GM21367 (cell line): Measurements from ENCODE around the gene KRT79.
"Not testable (repeated sequence)": the region's sequence is repeated elsewhere in the genome, so short reads cannot be mapped to it uniquely, and the experiment has no call there.

ENCODE experiments used
- ATAC-seq: cut with Tn5 transposase; IDR thresholded peaks from one replicate; pipeline ENCODE4 v1.9.1; 2021; ENCODE audit not compliant: unreplicated experiment

The KRT79 gene

DNA sequence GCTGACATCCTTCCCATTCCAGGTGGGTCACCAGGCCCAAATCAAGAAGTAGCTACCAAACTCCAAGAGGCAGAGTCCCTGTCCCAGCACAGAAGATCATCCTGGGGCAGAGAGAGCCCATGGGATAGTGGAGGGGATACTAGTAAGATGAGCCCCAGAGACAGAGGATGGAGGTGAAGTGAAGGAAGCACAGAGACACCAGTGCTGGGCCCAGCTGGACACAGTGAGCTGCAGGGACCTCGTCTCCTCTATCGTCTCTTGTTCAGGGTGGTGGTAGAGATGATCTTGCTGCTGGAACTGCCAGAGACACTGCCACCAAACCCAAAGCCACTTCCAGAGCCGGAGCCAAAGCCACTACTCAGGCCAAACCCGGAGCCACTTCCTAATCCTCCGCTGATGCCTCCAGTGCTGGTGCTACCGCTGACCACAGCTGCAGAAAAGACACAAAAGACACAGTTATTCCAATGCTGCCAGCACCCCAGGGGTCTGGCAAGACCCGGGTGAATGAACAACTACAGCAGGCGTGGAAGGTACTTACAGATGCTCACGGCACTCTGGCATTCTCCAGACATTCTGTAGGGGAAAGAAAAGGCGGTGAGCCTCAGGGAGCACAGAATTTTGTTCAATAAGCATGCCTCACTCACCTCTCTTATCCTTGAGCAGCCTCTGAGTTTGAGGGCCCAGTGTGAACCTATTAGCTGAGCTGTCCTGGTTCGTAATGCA is 27.1 kb downstream of the KRT79 start:
- no peak for ATAC-seq

GRCh38 chr12:52806169-52806811 is 27.8 kb downstream of the KRT79 start:
- ATAC-seq = no peak

DNA sequence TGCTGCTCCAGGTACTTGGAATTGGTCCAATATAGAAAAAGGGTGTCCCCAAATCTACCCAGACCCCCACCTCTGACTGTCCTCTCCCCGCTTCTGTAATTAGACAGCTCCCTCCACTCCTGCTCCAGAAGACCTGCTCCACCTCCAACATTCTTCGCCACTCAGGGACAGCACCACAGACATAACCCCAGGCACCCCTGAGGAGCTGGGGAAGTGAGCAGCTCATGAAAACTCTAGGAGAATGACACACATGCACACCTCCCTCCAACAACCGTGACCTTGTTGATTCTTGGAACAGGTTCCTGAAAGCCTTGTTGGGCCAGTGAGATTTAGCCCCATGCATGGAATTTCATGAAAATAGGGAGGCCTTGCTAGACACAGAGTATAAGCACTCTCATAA is 28.4 kb downstream of the KRT79 start:
- ATAC-seq = no peak

- ATAC-seq = no peak
Observed at GRCh38 chr12:52805000-52805399, 29.1 kb downstream of the KRT79 start.

DNA sequence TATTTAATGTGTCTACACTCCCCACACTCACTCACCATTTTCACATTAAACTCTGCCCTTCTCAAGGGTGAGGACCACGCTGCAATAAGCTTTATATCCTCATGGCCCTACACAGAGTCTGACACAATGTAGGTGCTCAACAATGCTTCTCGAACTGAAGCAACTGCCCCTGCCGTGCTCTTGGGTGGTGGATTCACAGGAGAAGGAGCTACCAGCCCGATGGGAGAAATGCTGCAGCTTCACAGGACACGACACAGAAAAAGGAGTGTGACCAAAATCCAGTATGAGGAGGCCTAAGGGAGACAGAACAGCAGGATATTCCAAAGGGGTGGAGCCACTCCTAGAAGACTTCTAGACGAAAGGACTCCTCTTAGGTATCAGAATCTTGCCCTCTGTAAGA is 31.7 kb downstream of the KRT79 start:
- ATAC-seq = no peak

- ATAC-seq = no peak
Observed at GRCh38 chr12:52801773-52802172, 32.3 kb downstream of the KRT79 start.

DNA sequence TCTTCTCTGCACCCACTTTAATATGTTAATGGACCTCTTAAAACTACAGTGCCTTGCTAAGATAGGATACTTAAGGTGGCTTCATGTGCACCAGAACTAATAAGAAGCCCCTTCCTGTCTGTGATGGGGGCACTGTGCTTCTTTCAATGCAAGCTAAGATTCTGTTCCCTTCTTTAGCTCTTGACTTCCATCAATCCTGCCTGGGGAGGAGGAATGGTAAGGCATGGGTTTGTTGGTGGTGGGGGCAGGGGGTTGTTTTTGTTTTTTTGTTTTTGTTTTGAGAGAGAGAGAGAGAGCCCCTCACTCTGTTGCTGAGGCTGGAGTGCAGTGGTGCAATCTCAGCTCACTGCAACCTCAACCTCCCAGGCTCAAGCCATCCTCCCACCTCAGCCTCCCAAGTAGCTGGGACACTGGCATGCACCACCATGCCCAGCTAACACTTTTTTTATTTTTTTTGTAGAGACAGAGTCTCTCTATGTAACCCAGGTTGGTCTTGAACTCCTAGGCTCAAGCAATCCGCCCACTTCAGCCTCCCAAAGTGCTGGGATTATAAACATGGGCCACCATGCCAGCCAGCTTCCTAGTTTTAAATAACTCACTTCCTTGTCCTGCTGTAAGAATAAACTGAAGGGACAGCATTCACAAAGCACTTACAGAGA is 33.7 kb downstream of the KRT79 start:
- ATAC-seq = no peak

GRCh38 chr12:52799505-52800211 is 34.5 kb downstream of the KRT79 start:
- ATAC-seq = no peak

- no peak for ATAC-seq
Observed at GRCh38 chr12:52798671-52799504, 35.2 kb downstream of the KRT79 start.

GRCh38 chr12:52798003-52798670 is 36.0 kb downstream of the KRT79 start:
- no peak for ATAC-seq

- no peak for ATAC-seq
Observed at GRCh38 chr12:52797529-52797894, 36.6 kb downstream of the KRT79 start.

GRCh38 chr12:52796839-52797528 is 37.1 kb downstream of the KRT79 start:
- no peak for ATAC-seq

DNA sequence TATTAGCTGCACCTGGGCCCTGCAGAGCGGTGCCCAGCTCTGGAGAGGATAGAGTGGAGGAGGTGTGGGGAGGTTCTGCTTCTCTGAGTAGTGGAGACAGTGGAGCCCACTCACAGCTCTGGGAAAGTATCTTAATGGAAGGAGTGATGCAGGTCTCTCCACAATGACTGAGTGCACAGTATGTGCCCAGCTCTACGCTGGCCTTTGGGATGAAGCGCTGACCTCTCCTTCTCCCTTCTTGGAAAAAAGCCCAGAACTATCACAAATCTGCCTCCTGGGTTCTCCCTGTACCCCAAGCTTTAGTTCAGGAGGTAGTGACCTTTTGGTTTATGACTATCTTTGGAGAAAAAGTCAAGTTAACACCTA is 37.7 kb downstream of the KRT79 start:
- ATAC-seq = no peak

DNA sequence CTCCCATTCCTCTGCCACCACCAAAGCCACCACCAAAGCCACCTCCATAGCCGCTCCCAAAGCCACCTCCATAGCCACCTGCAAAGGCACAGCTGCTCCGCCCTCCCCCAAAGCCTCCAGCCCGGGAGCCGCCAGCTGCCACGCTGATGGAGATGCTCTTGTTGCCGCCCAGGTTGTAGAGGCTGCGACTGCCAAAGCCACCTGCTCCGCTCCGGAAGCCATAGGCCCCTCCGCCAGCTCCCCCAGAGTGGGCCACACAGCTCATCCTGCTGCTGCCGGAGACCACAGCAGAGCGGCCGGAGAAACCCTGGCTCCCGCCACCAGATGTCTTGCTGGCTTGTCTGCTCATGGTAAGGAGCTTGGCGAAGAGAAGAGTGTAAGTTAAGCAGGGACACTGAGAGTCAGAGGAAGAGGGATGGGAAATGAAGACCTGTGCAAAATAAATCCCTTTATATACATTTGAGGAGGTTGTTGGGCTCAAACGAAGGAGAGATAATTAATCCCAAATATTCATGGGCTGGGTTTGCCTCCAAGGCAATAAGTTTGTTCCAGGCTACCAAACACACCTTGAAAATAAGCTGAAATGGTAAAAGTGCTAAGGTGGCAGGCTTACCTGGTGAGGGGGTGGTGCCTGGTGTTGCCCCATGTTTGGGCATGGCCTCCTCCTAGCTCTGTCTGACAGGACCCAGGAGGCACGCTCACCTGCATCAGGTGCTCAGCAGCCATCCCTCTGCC is 38.2 kb downstream of the KRT79 start, which contains the start of gene KRT3:
Gene KRT3 (minus strand): TSS at position 424 of the 735 bp plus-strand sequence. CDS start 75 bp downstream, at position 349.
- no peak for ATAC-seq

GRCh38 chr12:52795332-52795674 is 38.8 kb downstream of the KRT79 start:
- ATAC-seq = not testable (repeated sequence)

DNA sequence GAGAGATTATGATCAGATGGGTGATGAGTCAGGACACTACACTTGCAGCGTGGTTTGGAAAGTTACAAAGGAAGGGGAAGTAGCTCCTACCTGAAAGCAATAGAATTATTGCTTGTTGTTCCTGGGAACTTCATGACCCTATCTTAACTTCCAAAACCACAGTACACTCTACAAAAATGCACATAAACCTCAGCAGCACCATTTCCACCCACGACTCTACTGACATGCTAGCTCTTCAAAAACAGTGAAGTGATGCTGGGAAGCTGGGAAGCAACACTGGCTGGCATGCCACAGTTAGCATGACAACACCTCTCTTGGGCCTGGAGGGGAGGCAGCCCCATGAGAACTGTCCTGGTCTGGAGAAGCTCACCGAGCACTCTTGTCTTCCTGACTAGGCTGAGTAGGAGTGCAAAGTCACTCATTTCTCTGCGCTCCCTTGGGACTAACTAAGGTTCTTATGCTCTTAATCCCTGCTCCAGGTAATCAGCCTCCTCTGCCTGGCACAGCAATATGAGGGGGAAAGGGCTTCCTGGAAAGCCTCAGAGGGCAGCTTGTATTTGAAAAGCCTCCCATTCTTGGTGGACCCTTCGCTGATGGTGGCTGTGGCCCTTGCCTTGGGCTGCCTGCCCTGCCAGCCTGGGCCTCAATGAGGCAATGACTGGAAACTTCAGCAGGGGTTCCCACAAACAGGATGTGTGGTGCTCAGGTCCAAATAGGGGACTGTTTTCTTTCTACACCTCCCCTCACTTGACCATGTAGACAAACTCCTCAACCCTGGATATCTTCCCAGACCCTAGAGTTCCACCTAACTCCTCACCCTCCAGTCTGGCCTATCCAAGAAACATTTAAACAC is 39.4 kb downstream of the KRT79 start:
- ATAC-seq = no peak

GRCh38 chr12:52792185-52793029 is 41.7 kb downstream of the KRT79 start:
- no peak for ATAC-seq
